ENCODE measurements around the gene PEX16. TPM values are rescaled to one million over a fixed set of nuclear protein-coding genes. Genes with fewer than 3 reads are reported as not detected.
A peak's percentile ranks its signal among the peaks of the same experiment; 100 is the strongest.

The PEX16 gene
- total RNA-seq, 1 experiment from 2014 or later: 38.1 TPM

- no peak for DNase-seq (ENCODE audit: low read depth)
Measured at GRCh38 chr11:45876401-45876800, 41.3 kb downstream of the PEX16 start.

- peak; percentile 82 for DNase-seq (ENCODE audit: low read depth)
Measured at GRCh38 chr11:45872651-45873356, 44.9 kb downstream of the PEX16 start.

- DNase-seq (ENCODE audit: low read depth): no peak
Measured at GRCh38 chr11:45871638-45872037, 46.0 kb downstream of the PEX16 start.

GRCh38 chr11:45870706-45871105, 47.0 kb downstream of the PEX16 start:
- no peak for DNase-seq (ENCODE audit: low read depth)

- no peak for DNase-seq (ENCODE audit: low read depth)
Measured at GRCh38 chr11:45869551-45869950, 48.1 kb downstream of the PEX16 start.

GRCh38 chr11:45864041-45864440, 53.6 kb downstream of the PEX16 start:
- DNase-seq (ENCODE audit: low read depth): no peak

- no peak for DNase-seq (ENCODE audit: low read depth)
Measured at GRCh38 chr11:45860764-45861510, 56.7 kb downstream of the PEX16 start.

- DNase-seq (ENCODE audit: low read depth): no peak
Measured at GRCh38 chr11:45860348-45860747, 57.3 kb downstream of the PEX16 start.

Other genes with a start within 250 kb of the PEX16 start
- 10.2 and 11.0 TPM in 2 replicates for gene SLC35C1, start 112.7 kb downstream of the PEX16 start, total RNA-seq (2014; rRNA removed; shearing (Covaris generic))
- gene CRY2, start 70.4 kb downstream of the PEX16 start, total RNA-seq (2014; rRNA removed; shearing (Covaris generic)): 3.1 and 6.1 TPM in 2 replicates
- 6.6 and 11.7 TPM in 2 replicates for gene MAPK8IP1, start 32.2 kb downstream of the PEX16 start, total RNA-seq (2014; rRNA removed; shearing (Covaris generic))
- gene FREY1, start 10.6 kb downstream of the PEX16 start, total RNA-seq (2014; rRNA removed; shearing (Covaris generic)): 0.96 TPM in 1 of 2 replicates, not detected in the other
- 0.22 TPM in 1 of 2 replicates, not detected in the other for gene LARGE2, start 4.8 kb upstream of the PEX16 start, total RNA-seq (2014; rRNA removed; shearing (Covaris generic))
- 10.6 and 19.7 TPM in 2 replicates for gene PHF21A, start 203.6 kb upstream of the PEX16 start, total RNA-seq (2014; rRNA removed; shearing (Covaris generic))

All from M059J (cell line).